WTC11 (cell line): ENCODE data around the gene DTNB. TPM values are rescaled to one million over a fixed set of nuclear protein-coding genes. Genes with fewer than 3 reads are reported as not detected.

Experiments
- ATAC-seq: fragments of 200-7000 bp; cut with Tn5 transposase; 2 replicates; pipeline ENCODE4 v1.10.0; 2021; ENCODE audit warnings: mild to moderate bottlenecking, moderate library complexity
- CTCF ChIA-PET: fragments of 300-600 bp; sonication (Branson Sonifier 250); formaldehyde crosslinking; loops from one replicate; lab custom pipeline; 2021; ENCODE audit warnings: antibody characterized with exemption; lab: Charles Lee
- POLR2A ChIA-PET: fragments of 350-600 bp; sonication (Branson Sonifier 250); formaldehyde crosslinking; loops from one replicate; lab custom pipeline; 2021; ENCODE audit warnings: antibody characterized with exemption; lab: Charles Lee
- DNase-seq: peaks from one replicate; pipeline ENCODE4 v3.0.0; 2021; ENCODE audit warnings: low spot score
- H3K27ac Mint-ChIP-seq: 2 replicates; pipeline ENCODE4 v1.8.0; 2021; ENCODE audit warnings: mixed read lengths
- H3K27me3 Mint-ChIP-seq: 2 replicates; pipeline ENCODE4 v1.8.0; 2021; ENCODE audit warnings: low read depth, mild to moderate bottlenecking, moderate library complexity, mixed read lengths
- H3K36me3 Mint-ChIP-seq: 2 replicates; pipeline ENCODE4 v1.8.0; 2021; ENCODE audit warnings: mixed read lengths
- H3K4me1 Mint-ChIP-seq: 2 replicates; pipeline ENCODE4 v1.8.0; 2022; ENCODE audit warnings: mixed read lengths
- H3K4me3 Mint-ChIP-seq: 2 replicates; pipeline ENCODE4 v1.8.0; 2021; ENCODE audit warnings: mild to moderate bottlenecking, moderate library complexity, mixed read lengths
- H3K9me3 Mint-ChIP-seq: 2 replicates; pipeline ENCODE4 v1.8.0; 2021; ENCODE audit warnings: mixed read lengths
- ARID4B ChIP-seq: sonication (generic); formaldehyde crosslinking; IDR thresholded peaks from 2 replicates; pipeline ENCODE4 v1.8.0; 2023; ENCODE audit warnings: missing genetic modification reagents, mild to moderate bottlenecking, borderline replicate concordance
- GRHL2 ChIP-seq: fragments of 250-450 bp; sonication (Bioruptor Pico); IDR thresholded peaks from 2 replicates; pipeline ENCODE4 v1.8.0; 2022; ENCODE audit warnings: mild to moderate bottlenecking, moderate library complexity; ENCODE audit not compliant: insufficient replicate concordance, severe bottlenecking
- JAZF1 ChIP-seq: fragments of 250-450 bp; sonication (Bioruptor Pico); IDR thresholded peaks from 2 replicates; pipeline ENCODE4 v1.9.0; 2021; ENCODE audit warnings: moderate library complexity, mild to moderate bottlenecking, inconsistent platforms
- NFE2L1 ChIP-seq: sonication (generic); formaldehyde crosslinking; IDR thresholded peaks from 2 replicates; pipeline ENCODE4 v1.8.1; 2023; ENCODE audit warnings: missing genetic modification reagents
- NFYB ChIP-seq: sonication (generic); formaldehyde crosslinking; conservative IDR thresholded peaks from 2 replicates; pipeline ENCODE4 v1.8.0; 2022; ENCODE audit warnings: low read depth, missing genetic modification reagents
- OVOL2 ChIP-seq: fragments of 250-450 bp; sonication (Bioruptor Pico); IDR thresholded peaks from 2 replicates; pipeline ENCODE4 v1.9.0; 2021; ENCODE audit warnings: mild to moderate bottlenecking, borderline replicate concordance
- TCF7 ChIP-seq: sonication (generic); formaldehyde crosslinking; IDR thresholded peaks from 2 replicates; pipeline ENCODE4 v1.8.0; 2022; ENCODE audit warnings: mild to moderate bottlenecking, low read depth, missing genetic modification reagents, moderate library complexity
- ZNF532 ChIP-seq: fragments of 250-450 bp; sonication (Bioruptor Pico); IDR thresholded peaks from 2 replicates; pipeline ENCODE4 v1.9.0; 2021; ENCODE audit warnings: mild to moderate bottlenecking, borderline replicate concordance
- ZSCAN18 ChIP-seq: fragments of 250-450 bp; sonication (Bioruptor Pico); IDR thresholded peaks from 2 replicates; pipeline ENCODE4 v2.1.2; 2022; ENCODE audit warnings: mild to moderate bottlenecking, moderate library complexity
- total RNA-seq: library from RNA; stranded (reverse); gene quantifications from 3 replicates; pipeline ENCODE4 v1.2.3, GENCODE V29; 2021
- TF ChIP-seq, protein P1 (sequence below): sonication (generic); formaldehyde crosslinking; conservative IDR thresholded peaks from 2 replicates; pipeline ENCODE4 v1.8.1; 2023; ENCODE audit warnings: mild to moderate bottlenecking, low read depth, missing genetic modification reagents, moderate library complexity
- TF ChIP-seq, protein P2 (sequence below): sonication (generic); formaldehyde crosslinking; IDR thresholded peaks from 2 replicates; pipeline ENCODE4 v1.8.0; 2022; ENCODE audit warnings: mild to moderate bottlenecking, missing genetic modification reagents
- TF ChIP-seq, protein P3 (sequence below): fragments of 200-600 bp; IDR thresholded peaks from 2 replicates; pipeline ENCODE4 v1.8.0; 2022; ENCODE audit warnings: antibody characterized with exemption

The DTNB gene
- total RNA-seq, 1 experiment from 2014 or later, result 39.9 TPM

- Mint-ChIP-seq H3K36me3 (no peaks in the 10 kb centered on the region), H3K4me1 (no peaks in the 10 kb centered on the region), H3K9me3 (no peaks in the 10 kb centered on the region), H3K4me3 (no peak overlapping the region), H3K27ac (no peak overlapping the region), H3K27me3 (no peaks in the 10 kb centered on the region; the same call in 1 of the 2 replicates)
- TF ChIP-seq, protein P1, sequence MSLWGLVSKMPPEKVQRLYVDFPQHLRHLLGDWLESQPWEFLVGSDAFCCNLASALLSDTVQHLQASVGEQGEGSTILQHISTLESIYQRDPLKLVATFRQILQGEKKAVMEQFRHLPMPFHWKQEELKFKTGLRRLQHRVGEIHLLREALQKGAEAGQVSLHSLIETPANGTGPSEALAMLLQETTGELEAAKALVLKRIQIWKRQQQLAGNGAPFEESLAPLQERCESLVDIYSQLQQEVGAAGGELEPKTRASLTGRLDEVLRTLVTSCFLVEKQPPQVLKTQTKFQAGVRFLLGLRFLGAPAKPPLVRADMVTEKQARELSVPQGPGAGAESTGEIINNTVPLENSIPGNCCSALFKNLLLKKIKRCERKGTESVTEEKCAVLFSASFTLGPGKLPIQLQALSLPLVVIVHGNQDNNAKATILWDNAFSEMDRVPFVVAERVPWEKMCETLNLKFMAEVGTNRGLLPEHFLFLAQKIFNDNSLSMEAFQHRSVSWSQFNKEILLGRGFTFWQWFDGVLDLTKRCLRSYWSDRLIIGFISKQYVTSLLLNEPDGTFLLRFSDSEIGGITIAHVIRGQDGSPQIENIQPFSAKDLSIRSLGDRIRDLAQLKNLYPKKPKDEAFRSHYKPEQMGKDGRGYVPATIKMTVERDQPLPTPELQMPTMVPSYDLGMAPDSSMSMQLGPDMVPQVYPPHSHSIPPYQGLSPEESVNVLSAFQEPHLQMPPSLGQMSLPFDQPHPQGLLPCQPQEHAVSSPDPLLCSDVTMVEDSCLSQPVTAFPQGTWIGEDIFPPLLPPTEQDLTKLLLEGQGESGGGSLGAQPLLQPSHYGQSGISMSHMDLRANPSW (CRISPR knock-in tag), result no peak
- TF ChIP-seq NFE2L1 (no peak), ARID4B (CRISPR knock-in tag) (no peak), ZSCAN18 (no peak), JAZF1 (no peak), OVOL2 (CRISPR knock-in tag) (no peak), ZNF532 (CRISPR knock-in tag) (no peak), NFYB (no peak), GRHL2 (CRISPR knock-in tag) (no peak), TCF7 (CRISPR knock-in tag) (no peak)
- TF ChIP-seq, protein P2, sequence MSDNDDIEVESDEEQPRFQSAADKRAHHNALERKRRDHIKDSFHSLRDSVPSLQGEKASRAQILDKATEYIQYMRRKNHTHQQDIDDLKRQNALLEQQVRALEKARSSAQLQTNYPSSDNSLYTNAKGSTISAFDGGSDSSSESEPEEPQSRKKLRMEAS (CRISPR knock-in tag), result no peak
- TF ChIP-seq, protein P3, sequence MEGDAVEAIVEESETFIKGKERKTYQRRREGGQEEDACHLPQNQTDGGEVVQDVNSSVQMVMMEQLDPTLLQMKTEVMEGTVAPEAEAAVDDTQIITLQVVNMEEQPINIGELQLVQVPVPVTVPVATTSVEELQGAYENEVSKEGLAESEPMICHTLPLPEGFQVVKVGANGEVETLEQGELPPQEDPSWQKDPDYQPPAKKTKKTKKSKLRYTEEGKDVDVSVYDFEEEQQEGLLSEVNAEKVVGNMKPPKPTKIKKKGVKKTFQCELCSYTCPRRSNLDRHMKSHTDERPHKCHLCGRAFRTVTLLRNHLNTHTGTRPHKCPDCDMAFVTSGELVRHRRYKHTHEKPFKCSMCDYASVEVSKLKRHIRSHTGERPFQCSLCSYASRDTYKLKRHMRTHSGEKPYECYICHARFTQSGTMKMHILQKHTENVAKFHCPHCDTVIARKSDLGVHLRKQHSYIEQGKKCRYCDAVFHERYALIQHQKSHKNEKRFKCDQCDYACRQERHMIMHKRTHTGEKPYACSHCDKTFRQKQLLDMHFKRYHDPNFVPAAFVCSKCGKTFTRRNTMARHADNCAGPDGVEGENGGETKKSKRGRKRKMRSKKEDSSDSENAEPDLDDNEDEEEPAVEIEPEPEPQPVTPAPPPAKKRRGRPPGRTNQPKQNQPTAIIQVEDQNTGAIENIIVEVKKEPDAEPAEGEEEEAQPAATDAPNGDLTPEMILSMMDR, result no peak
- no peak for DNase-seq
- peak; percentile 34; the same call in 1 of the 2 replicates for ATAC-seq
- ChIA-PET POLR2A (no interaction called here), CTCF (interaction anchor here (1.4 to 2.4 kb wide), 2 partner anchors 9 to 83 kb away, joined by 3 to 9 read pairs; no protein-coding TSS in a partner anchor)
Measured at GRCh38 chr2:25690058-25690457, 16.7 kb upstream of the DTNB start.
